Thyroid gland (tissue), 4 donors: ENCODE data around the gene ADAM22.
"Not testable (repeated sequence)": the region's sequence is repeated elsewhere in the genome, so short reads cannot be mapped to it uniquely, and the experiment has no call there.

ENCODE experiments used
- POLR2A ChIP-seq, 2 donors: fragments of 450-650 bp; IDR thresholded peaks; one replicate each; pipeline ENCODE4 v1.6.1; 2017; ENCODE audit warnings: antibody characterized with exemption in 2 of 2, mild to moderate bottlenecking in 2 of 2, moderate library complexity in 1 of 2
- TF ChIP-seq, protein P1 (sequence below), 6 experiments: fragments of 200-600 bp in 3 of 6; fragments of 450-650 bp in 3 of 6; sonication (generic) in 3 of 6; IDR thresholded peaks; one replicate each; pipeline ENCODE4 v1.5.1; 2016 to 2019; ENCODE audit warnings: antibody characterized with exemption in 6 of 6, mild to moderate bottlenecking in 2 of 6, inconsistent platforms in 1 of 6, moderate library complexity in 1 of 6

DNA sequence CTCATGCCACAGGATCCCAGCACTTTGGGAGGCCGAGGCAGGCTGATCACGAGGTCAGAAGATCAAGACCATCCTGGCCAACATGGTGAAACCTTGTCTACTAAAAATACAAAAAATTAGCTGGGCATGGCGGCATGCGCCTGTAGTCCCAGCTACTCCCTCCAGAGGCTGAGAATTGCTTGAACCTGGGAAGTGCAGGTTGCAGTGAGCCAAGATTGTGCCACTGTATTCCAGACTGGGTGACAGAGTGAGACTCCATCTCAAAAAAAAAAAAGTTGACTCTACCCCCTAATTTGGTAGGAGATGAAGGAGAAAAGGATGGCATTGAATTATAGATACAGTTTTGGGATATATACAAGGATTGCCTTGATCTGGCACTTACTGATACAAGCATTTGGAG lies 25.2 kb upstream of the ADAM22 start:
- TF ChIP-seq, protein P1, sequence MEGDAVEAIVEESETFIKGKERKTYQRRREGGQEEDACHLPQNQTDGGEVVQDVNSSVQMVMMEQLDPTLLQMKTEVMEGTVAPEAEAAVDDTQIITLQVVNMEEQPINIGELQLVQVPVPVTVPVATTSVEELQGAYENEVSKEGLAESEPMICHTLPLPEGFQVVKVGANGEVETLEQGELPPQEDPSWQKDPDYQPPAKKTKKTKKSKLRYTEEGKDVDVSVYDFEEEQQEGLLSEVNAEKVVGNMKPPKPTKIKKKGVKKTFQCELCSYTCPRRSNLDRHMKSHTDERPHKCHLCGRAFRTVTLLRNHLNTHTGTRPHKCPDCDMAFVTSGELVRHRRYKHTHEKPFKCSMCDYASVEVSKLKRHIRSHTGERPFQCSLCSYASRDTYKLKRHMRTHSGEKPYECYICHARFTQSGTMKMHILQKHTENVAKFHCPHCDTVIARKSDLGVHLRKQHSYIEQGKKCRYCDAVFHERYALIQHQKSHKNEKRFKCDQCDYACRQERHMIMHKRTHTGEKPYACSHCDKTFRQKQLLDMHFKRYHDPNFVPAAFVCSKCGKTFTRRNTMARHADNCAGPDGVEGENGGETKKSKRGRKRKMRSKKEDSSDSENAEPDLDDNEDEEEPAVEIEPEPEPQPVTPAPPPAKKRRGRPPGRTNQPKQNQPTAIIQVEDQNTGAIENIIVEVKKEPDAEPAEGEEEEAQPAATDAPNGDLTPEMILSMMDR (IDR thresholded peaks at IDR 0.05), result not testable (repeated sequence)
- TF ChIP-seq POLR2A (IDR thresholded peaks at IDR 0.05), result not testable (repeated sequence)
